Neuronal stem cell (in vitro differentiated cells): Measurements from ENCODE around the gene HACD4.

Experiments used
- DNase-seq: peaks from one replicate; pipeline ENCODE4 v3.0.0-alpha.2; 2013; ENCODE audit warnings: low spot score
- H2AFZ ChIP-seq: one replicate; pipeline ENCODE4 v1.6.1; 2013; ENCODE audit warnings: mild to moderate bottlenecking, low read length, inconsistent platforms
- H2AK5ac ChIP-seq: 2 replicates; pipeline ENCODE4 v1.6.1; 2013; ENCODE audit warnings: low read depth, mild to moderate bottlenecking, inconsistent platforms, low read length, moderate library complexity, mixed read lengths
- H2BK120ac ChIP-seq: 2 replicates; pipeline ENCODE4 v1.6.1; 2013; ENCODE audit warnings: low read depth, mild to moderate bottlenecking, inconsistent platforms, low read length, moderate library complexity, mixed read lengths
- H2BK12ac ChIP-seq: one replicate; pipeline ENCODE4 v1.6.1; 2013; ENCODE audit warnings: low read length, inconsistent platforms
- H2BK15ac ChIP-seq: 2 replicates; pipeline ENCODE4 v1.6.1; 2013; ENCODE audit warnings: mild to moderate bottlenecking, low read length, inconsistent platforms, mixed read lengths
- H2BK5ac ChIP-seq: one replicate; pipeline ENCODE4 v1.6.1; 2013; ENCODE audit warnings: inconsistent platforms, mild to moderate bottlenecking, low read length, moderate library complexity
- H3K14ac ChIP-seq: one replicate; pipeline ENCODE4 v1.6.1; 2013; ENCODE audit warnings: low read length, inconsistent platforms
- H3K18ac ChIP-seq: 2 replicates; pipeline ENCODE4 v1.6.1; 2013; ENCODE audit warnings: low read length, inconsistent platforms
- H3K23ac ChIP-seq: 2 replicates; pipeline ENCODE4 v1.6.1; 2013; ENCODE audit warnings: low read depth, mild to moderate bottlenecking, mixed read lengths, low read length, inconsistent platforms; ENCODE audit not compliant: poor library complexity
- H3K27ac ChIP-seq: replicated peaks from 3 replicates; pipeline ENCODE4 v1.5.1; 2013; ENCODE audit warnings: low read length, inconsistent platforms
- H3K27me3 ChIP-seq, 3 experiments: 2 replicates each; pipeline ENCODE4 v1.6.1; 2013; ENCODE audit warnings: low read length in 3 of 3, mild to moderate bottlenecking in 2 of 3, inconsistent platforms in 1 of 3, low read depth in 1 of 3, mixed read lengths in 1 of 3, moderate library complexity in 1 of 3; ENCODE audit not compliant: control insufficient read depth in 3 of 3, insufficient read depth in 3 of 3
- H3K36me3 ChIP-seq, 2 donors: replicated peaks in 1 of 2; 2 replicates each; pipeline ENCODE4 v1.6.1; 2013; ENCODE audit warnings: low read length in 2 of 2; ENCODE audit not compliant: control insufficient read depth in 2 of 2, insufficient read depth in 2 of 2
- H3K4ac ChIP-seq: 2 replicates; pipeline ENCODE4 v1.6.1; 2013; ENCODE audit warnings: inconsistent platforms, mild to moderate bottlenecking, low read length, moderate library complexity
- H3K4me1 ChIP-seq, 2 donors: 1 replicate in 1 of 2; 2 replicates in 1 of 2; pipeline ENCODE4 v1.6.1; 2013; ENCODE audit warnings: low read length in 2 of 2, low read depth in 1 of 2; ENCODE audit not compliant: control insufficient read depth in 2 of 2, insufficient read depth in 1 of 2
- H3K4me2 ChIP-seq: one replicate; pipeline ENCODE4 v1.6.1; 2013; ENCODE audit warnings: mild to moderate bottlenecking, low read length, inconsistent platforms; ENCODE audit not compliant: insufficient read depth, poor library complexity, severe bottlenecking
- H3K4me3 ChIP-seq, 2 donors: 2 replicates each; pipeline ENCODE4 v1.5.1; 2013; ENCODE audit warnings: low read length in 2 of 2, mild to moderate bottlenecking in 2 of 2, inconsistent platforms in 1 of 2, moderate library complexity in 1 of 2
- H3K79me1 ChIP-seq: one replicate; pipeline ENCODE4 v1.6.1; 2013; ENCODE audit warnings: low read depth, mild to moderate bottlenecking, inconsistent platforms, low read length, moderate library complexity
- H3K9ac ChIP-seq: one replicate; pipeline ENCODE4 v1.6.1; 2013; ENCODE audit warnings: mild to moderate bottlenecking, low read depth, low read length, inconsistent platforms; ENCODE audit not compliant: poor library complexity
- H3K9me3 ChIP-seq, 2 donors: replicated peaks in 1 of 2; 2 replicates each; pipeline versions ENCODE3 to v1.6.1; 2013; ENCODE audit warnings: low read length in 2 of 2, mild to moderate bottlenecking in 2 of 2, inconsistent platforms in 1 of 2, low read depth in 1 of 2, mixed read lengths in 1 of 2, moderate library complexity in 1 of 2; ENCODE audit not compliant: control insufficient read depth in 2 of 2, insufficient read depth in 1 of 2
- H4K8ac ChIP-seq: one replicate; pipeline ENCODE4 v1.6.1; 2013; ENCODE audit warnings: low read depth, mild to moderate bottlenecking, inconsistent platforms, low read length, moderate library complexity
- H4K91ac ChIP-seq: one replicate; pipeline ENCODE4 v1.6.1; 2013; ENCODE audit warnings: low read length, low read depth, mild to moderate bottlenecking, inconsistent platforms; ENCODE audit not compliant: poor library complexity
- WGBS, 2 donors: extraction: QIAGEN DNeasy Blood & Tissue Kit; methylation state at CpG; one replicate each; pipeline ENCODE4 v1.1.7; 2013; ENCODE audit warnings: missing lambda C conversion rate in 2 of 2, mixed read lengths in 1 of 2; ENCODE audit not compliant: insufficient read length in 2 of 2, insufficient replicate concordance in 1 of 2; ENCODE audit errors: extremely low coverage in 2 of 2; 5-methylcytosine and 5-hydroxymethylcytosine counted together

The HACD4 gene

DNA sequence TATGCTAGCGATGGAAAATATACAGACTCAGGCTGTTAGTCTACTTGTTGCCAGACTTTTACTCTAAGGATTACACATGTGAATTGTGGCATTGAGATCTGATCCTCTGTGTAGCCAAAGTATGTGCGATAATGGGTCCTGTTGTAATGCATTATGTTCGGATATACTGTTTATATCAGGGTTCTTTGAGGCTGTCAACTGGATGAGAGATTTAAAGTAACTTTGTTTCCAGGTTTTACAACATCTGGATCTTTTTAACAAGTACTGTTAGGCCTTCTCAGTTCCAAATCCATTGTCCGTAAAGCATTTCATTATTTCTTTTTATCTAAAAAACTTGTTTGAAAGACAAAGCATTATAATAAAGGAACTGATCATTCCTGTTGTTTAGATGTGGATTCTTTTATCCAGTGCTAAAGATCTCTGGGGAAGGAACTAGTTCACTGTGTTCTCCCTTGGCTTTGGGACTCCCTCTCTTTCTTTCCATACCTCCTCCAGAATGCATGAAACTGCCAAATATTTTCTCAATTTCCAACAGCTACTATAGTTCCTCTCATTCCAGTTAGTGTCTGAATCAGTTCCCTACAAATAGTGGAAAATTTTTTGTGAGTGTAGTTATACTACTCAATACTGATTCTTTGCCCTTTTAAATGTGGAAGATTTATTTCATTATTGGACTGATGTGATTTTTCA lies 68.8 kb downstream of the HACD4 start:
- Histone ChIP-seq H3K4me3 (no peak overlapping the region), H2AFZ (no peak overlapping the region), H2BK15ac (no peak overlapping the region), H3K9me3 (no peaks in the 10 kb centered on the region), H3K18ac (no peak overlapping the region), H3K9ac (no peak overlapping the region), H3K79me1 (no peaks in the 10 kb centered on the region), H3K27me3 (no peaks in the 10 kb centered on the region), H3K14ac (no peak overlapping the region), H3K4me2 (no peak overlapping the region), H3K23ac (no peak overlapping the region), H2BK12ac (no peak overlapping the region), H3K36me3 (no peaks in the 10 kb centered on the region), H2BK5ac (no peak overlapping the region), H3K27ac (no peak overlapping the region), H4K91ac (no peak overlapping the region), H3K4me1 (no peaks in the 10 kb centered on the region), H3K4ac (no peak overlapping the region), H2AK5ac (no peak overlapping the region), H4K8ac (no peak overlapping the region), H2BK120ac (no peak overlapping the region)
- WGBS, 2 donors, result no CpG with 5 or more reads among the region's 4 CpGs
- DNase-seq, result no peak

DNA sequence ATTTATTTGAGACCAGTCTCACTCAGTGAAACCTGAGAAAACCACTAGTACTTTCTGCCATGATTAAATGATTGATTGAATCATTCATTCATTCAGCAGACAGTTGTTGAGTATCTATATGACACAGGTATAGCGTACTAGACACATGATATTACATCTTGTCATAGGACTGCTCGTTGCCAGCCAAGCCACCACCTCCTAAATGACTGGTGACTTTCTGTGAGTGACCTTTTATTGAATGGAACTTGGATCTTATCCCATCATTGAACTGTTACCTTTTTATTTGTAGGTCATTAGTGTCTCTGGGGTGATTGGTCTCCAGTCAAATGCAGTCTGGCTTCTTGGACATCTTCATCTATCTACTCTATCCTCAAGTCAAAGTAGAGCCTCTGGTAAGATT lies 80.7 kb downstream of the HACD4 start:
- Histone ChIP-seq H3K36me3 (peaks cover 0 to 59% of the 10 kb centered on the region in 2 donors), H2BK120ac (no peak overlapping the region), H3K79me1 (no peaks in the 10 kb centered on the region), H4K8ac (no peak overlapping the region), H2AK5ac (no peak overlapping the region), H2BK12ac (no peak overlapping the region), H3K27me3 (no peaks in the 10 kb centered on the region), H2AFZ (no peak overlapping the region), H3K14ac (no peak overlapping the region), H2BK15ac (no peak overlapping the region), H3K4me1 (peaks cover 11 to 16% of the 10 kb centered on the region in 2 donors), H3K27ac (no peak overlapping the region), H4K91ac (no peak overlapping the region), H3K9ac (no peak overlapping the region), H3K18ac (no peak overlapping the region), H3K4me2 (no peak overlapping the region), H3K4me3 (no peak overlapping the region), H2BK5ac (no peak overlapping the region), H3K9me3 (no peaks in the 10 kb centered on the region), H3K23ac (no peak overlapping the region), H3K4ac (no peak overlapping the region)
- DNase-seq, result no peak
- WGBS, 2 donors, result no CpG with 5 or more reads among the region's 2 CpGs
